Bone marrow (tissue), 2 donors: ENCODE measurements around the gene PGF.

Experiments
- DNase-seq, 2 donors: peaks; one replicate each; lab custom pipeline; 2025; lab: John Stamatoyannopoulos, UW

Gene PGF

GRCh38 chr14:74898694-74899093, 56.7 kb downstream of the PGF start:
- DNase-seq = no peak

GRCh38 chr14:74898083-74898482, 57.3 kb downstream of the PGF start:
- DNase-seq = no peak

GRCh38 chr14:74897642-74898041, 57.8 kb downstream of the PGF start:
- DNase-seq = no peak

- DNase-seq = no peak
Measured at GRCh38 chr14:74896400-74896799, 59.0 kb downstream of the PGF start.

- DNase-seq = peak in 1 of 2 donors; percentile 8
Measured at GRCh38 chr14:74893614-74894091, 61.7 kb downstream of the PGF start.

- peak in 1 of 2 donors; percentile 50 for DNase-seq
Measured at GRCh38 chr14:74892745-74893144, 62.7 kb downstream of the PGF start.

- DNase-seq = no peak
Measured at GRCh38 chr14:74891870-74892269, 63.5 kb downstream of the PGF start.
